ENCODE results near the gene FAM227B.
"Not testable (repeated sequence)": the region's sequence is repeated elsewhere in the genome, so short reads cannot be mapped to it uniquely, and the experiment has no call there.

FAM227B gene

DNA sequence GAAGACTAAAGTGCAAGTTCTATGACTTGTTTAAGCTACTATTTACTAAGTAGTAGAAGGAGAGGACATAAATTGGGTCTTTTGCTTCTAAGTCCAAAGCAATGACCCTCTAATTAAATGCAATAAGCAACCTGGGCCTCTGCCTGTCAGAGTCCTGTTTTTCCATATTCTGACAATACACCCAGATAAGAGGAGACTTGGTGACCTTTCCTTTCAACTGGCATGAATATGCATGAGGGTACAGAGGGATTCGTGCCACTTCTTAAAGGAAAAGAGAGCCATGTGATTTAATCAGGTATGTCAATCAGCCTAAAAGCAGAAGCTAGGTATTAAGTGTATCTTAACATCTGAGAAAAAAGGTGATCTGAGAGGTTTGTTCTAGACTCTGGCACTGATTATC is 248.3 kb downstream of the FAM227B start:
- no peak for DNase-seq (ENCODE audit: low spot score)

DNA sequence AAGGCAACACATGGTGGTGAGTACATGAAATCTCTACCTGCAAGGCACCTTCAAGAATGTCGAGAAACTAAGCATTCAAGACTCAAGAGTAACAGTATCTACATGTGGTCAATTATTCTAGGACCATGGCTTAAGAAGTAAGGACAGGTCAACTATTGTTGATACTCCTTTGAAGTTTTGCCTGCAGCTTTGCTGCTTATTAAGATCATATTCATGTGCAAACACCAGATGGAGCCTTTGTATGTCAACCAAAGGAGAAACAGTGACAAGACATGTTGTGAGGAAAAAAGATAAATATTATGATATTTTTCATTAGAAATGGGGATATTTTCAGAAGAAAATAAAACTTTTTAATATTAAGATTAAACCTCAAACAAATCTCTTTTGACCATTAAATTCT is 249.8 kb downstream of the FAM227B start:
- no peak for DNase-seq (ENCODE audit: low spot score)

DNA sequence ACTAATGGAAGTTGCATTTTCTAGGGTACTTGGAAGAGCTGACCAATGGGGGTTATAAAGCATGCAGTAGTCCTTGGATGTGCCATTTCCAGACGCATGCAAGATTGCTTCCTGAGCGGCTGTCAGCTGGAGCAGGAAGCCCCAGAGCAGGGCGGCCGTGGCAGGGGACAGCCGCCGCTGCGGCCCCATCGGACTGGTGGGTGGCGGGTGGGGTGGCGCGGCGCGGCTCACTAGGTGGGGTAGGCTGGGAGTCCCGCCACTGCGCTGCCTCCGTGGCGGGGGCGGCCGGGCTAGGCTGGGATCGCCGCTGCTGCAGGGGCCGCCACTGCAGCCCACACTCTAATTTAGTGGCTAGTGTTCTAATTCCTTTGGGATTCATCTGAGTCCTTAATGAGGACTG is 254.1 kb downstream of the FAM227B start:
- no peak for DNase-seq (ENCODE audit: low spot score)

DNA sequence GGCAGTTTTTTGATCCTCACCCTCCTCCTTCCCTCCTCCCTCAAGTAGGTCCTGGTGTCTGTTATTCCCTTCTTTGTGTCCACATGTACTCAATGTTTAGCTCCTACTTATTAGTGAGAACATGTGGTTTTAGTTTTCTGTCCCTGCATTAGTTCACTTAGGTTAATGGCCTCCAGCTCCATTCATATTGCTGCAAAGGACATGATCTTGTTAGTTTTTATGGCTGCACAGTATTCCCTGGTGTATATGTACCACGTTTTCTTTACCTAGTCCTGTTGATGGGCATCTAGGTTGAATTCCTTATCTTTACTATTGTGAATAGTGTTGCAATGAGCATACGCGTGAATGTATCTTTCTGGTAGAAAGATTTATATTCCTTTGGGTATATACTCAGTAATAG is 259.2 kb downstream of the FAM227B start:
- DNase-seq (ENCODE audit: low spot score) = no peak

DNA sequence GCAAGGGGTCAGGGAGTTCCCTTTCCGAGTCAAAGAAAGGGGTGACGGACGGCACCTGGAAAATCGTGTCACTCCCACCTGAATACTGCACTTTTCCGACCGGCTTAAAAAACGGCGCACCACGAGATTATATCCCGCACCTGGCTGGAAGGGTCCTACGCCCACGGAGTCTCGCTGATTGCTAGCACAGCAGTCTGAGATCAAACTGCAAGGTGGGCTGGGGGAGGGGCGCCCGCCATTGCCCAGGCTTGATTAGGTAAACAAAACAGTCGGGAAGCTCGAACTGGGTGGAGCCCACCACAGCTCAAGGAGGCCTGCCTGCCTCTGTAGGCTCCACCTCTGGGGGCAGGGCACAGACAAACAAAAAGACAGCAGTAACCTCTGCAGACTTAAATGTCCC is 266.2 kb downstream of the FAM227B start:
- not testable (repeated sequence) for DNase-seq (ENCODE audit: low spot score)

DNA sequence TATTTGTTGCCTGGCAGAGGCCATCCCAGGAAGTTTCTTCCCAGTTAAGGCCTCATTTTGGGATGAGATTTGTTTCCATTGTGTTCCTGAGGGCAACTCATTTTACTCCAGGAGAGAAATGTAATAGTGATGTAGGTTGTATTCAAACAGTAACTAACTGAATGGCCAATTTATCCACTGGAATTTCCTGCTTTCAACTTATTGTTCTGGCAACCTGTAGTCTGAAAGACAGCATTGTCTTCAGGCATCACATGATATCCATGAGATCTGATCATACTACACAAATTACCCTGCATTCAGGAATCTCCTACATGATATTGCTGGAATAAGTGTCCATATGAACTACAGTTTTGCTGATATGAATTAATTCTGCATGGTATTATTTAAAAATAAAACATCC is 277.1 kb downstream of the FAM227B start:
- no peak for DNase-seq (ENCODE audit: low spot score)

DNA sequence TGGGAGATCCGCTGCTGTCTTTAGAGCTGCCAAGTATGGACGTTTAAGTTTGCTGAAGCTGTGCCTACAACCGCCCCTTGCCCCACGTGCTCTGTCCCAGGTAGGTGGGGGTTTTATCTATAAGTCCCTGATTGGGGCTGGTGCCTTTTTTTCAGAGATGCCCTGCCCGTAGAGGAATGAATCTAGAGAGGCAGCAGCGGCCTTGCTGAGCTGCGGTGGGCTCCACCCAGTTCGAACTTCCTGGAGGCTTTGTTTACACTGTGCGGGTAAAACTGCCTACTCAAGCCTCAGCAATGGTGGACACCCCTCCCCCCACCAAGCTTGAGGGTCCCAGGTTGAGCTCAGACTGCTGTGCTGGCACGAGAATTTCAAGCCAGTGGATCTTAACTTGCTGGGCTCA is 281.0 kb downstream of the FAM227B start:
- DNase-seq (ENCODE audit: low spot score) = no peak

DNA sequence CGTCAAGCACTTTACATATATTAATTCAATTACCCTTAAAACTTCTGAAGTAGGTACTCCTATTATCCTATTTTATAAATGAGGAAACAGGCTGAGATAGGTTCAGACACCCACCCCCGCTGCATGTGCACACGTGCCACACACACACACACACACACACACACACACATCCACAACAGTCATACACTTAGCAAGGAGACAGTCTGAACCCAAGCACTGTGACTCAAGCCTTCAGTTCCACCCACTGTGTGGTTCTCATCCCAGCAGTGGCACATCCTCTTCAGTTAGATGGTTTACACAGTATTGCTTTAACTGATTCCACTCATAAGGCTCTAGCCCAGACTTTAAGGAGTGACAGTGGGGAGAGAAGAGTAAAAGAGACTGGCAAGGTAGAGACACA is 288.7 kb downstream of the FAM227B start:
- DNase-seq (ENCODE audit: low spot score) = no peak

DNA sequence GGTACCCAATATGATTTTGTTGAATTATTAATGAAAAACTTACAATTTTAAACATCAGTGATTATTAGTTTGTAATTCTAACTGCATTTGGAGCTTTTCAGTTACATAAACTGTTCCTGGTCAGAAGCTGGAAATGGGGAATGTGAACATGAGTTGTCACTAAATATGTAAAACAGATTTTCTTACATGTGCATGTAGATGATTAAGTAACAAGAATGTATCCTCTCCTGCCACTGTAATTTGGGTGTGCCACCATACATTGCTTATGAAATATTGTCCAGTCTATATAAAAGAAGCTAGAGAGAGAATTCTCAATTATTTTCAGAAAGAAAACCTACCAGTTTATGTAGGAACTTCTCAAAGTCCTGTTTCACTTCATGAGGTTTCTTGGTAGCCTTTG is 289.2 kb downstream of the FAM227B start:
- no peak for DNase-seq (ENCODE audit: low spot score)

DNA sequence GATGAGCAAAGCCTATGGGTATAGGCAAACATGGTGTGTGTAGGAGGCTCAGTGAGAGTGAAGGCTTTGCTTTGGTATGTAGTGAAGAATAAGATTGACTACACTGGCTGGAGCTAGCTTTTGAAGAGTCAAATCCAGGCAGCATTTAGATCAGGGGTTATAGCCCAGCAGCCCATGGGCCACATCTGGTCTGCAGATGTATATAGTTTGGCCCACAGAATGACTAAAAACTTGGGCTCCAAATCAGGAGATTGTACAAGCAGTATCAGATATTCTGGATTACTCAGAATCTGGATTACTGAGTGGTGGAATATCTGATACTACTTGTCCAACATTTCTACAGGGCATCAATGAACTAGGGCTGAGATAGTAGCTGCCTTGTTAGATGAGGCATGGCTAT is 290.5 kb downstream of the FAM227B start:
- no peak for DNase-seq (ENCODE audit: low spot score)

DNA sequence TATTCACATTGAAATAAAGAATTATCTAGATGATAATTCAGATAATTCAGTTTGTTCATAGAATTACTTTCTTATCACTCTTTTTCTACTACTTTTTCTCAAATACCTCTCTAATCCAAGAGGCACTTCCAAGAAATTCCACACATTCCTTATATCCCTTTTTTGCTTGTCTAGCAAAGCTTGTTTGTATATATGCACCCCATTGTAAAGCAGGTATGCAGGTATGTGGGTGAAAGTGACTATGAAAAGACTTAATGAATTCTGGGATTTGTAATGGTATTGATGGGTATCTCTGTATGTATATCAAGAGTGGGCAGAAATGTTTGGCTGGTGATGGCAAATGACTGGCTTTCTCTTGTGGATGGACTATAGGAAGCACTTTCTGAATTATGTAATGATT is 291.7 kb downstream of the FAM227B start:
- no peak for DNase-seq (ENCODE audit: low spot score)

DNA sequence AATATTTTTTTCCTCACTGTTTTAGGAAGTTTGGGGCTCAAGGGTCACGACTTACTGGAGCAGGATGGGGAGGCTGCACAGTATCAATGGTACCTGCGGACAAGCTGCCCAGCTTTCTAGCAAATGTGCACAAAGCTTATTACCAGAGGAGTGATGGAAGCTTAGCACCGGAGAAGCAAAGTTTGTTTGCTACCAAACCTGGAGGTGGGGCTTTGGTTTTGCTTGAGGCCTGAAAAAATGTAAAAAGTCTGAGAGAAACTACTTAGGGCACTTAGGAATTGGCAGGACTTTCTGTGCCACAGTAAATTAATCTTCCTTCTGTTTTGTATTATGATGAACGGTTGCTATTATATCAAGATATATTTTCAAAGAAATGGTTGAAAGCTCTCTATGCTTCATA is 292.7 kb downstream of the FAM227B start:
- DNase-seq (ENCODE audit: low spot score) = no peak

DNA sequence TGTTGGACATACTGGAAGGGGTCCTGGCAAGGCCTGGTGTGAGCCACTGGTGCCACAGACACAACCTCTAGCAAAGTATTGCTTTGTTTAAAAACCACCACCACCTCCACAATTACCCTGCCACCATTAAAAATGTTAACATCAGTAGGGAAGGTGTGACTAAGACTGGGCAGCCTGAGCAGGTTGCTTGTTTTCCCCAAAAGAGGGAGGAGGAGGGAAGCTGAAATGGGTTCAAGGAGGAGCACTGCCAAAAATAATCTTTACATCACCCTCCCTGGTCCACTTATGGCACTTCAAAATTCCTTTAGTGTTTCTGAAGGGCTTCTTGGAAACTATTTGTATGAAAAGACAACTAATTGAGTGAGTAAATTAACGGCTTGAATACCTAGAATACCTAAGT is 297.4 kb downstream of the FAM227B start:
- DNase-seq (ENCODE audit: low spot score) = no peak

DNA sequence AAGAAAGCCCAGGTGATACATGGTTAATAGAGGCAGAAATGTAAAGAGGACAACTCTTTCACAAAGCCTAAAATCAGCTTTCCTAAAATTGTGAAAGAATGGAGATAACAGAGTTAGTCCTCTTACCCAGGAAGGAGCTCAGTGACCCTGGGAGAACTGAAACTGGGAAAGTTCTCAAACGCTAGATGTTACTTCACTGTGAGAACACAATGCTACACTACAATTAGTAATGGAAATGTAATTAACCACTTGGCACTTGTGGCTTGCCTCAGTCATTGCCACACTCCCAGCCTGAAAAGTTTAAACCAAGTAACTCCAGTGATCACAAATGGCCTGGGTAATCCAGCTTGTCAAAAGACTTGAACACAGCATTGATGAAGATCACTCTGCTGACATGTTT is 300.3 kb downstream of the FAM227B start:
- DNase-seq (ENCODE audit: low spot score) = no peak

DNA sequence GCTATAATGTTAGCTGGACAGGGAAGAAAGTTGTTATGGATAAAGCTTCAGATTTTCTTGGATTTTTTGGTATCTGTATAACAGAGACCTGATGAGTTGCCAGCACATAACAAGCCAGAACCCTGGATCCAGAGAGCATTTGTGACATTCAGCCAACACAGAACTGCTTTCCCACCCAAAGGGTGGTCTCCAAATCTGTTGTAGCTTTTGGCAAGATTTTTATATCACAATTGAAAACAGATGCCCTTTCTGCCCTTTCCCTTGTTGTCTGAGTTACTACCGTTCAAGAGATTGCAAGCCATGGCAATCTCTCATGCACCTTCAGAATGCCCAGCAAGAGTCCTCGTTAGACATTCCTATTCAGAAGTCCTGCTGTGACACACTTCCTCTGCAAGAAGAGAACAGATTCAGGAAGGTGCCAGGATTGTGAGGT is 305.2 kb downstream of the FAM227B start:
- DNase-seq (ENCODE audit: low spot score) = no peak

DNA sequence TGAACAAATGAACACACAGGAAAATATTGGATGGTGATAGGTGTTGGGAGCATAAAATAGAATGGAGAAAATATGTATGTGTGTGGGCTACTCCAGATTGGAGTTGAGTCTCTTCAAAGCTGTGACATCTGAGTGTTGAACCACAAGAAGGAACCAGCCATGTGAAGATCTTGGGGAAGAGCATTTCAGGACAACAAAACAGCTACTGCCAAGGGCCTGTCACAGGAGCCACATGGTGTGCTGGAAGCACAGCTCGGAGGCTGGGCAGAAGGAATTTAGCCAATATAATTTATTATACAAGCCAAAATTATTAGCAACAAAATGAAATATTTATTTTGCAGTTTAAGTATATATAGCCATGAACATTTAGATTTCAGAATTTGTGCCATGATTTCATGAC is 305.9 kb downstream of the FAM227B start:
- no peak for DNase-seq (ENCODE audit: low spot score)

DNA sequence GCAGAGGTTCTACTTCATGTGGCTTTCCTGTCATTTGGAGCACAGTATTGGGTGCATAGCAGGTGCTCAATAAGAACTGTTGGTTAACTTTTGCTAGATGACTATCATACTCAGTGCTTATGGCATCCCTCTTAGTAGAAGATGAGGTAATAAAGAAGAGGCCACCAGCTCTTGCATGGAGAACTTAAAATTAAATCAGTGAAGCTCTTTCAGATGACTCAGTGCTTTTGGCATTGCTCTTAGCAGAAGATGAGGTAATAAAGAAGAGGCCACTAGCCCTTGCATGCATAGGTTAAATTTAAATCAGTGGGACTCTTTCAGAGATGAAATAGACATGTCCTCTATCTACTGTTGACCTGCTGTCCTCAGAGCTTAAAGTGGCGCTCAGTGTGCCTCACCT is 307.0 kb downstream of the FAM227B start:
- no peak for DNase-seq (ENCODE audit: low spot score)

DNA sequence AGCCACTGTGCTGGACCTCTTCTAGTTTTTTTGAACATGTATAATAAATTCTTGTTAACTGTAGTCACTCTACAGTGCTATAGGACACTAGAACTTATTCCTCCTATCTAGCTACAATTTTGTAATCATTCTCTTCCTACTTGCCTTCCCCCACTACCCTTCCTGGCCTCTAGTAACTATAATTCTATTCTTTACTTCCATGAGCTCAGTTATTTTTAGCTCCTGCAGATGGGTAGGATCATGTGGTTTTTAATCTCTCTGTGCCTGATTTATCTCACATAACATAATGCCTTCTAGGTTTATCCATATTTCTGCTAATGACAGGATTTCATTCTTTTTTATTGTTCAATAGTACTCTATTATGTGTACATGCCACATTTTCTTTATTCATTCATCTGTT is 310.7 kb downstream of the FAM227B start:
- DNase-seq (ENCODE audit: low spot score) = no peak

DNA sequence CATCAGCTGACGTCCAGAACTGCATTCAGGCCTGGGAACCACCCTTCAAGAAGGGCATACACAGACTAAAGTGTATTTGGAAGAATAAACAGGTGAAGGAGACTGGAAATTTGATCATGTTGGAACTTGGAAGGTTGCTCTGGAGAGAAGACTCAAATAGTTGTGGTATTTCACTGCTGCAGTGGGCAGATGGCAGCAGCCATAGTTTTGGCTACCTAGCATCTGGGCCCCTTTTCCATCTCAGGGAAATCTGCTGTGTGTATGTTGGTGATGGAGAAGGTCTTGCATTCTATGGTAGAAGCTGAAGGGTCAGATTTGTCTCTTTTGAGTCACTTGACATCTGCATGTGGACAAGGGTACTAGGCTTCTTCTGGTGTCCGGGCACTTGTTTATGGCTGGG is 311.9 kb downstream of the FAM227B start:
- no peak for DNase-seq (ENCODE audit: low spot score)

DNA sequence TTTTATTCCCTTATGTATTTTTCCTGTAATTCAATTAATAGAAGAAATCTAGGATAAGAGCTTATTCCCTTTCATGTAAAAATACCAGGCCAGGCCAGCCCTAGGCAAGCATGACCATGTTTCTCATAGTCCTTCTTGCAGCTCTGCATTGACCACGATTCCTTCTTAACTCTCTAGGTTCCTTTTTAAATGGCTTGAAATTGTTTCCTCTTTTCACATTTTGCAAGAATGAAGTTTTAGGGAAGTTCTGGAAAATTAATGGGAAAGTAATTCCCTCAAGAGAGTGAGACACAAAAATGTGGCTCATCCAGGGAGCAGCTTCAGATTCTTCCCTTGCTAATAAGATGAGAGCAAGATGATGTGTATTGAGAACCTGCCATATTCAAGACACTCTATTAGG is 314.1 kb downstream of the FAM227B start:
- no peak for DNase-seq (ENCODE audit: low spot score)

DNA sequence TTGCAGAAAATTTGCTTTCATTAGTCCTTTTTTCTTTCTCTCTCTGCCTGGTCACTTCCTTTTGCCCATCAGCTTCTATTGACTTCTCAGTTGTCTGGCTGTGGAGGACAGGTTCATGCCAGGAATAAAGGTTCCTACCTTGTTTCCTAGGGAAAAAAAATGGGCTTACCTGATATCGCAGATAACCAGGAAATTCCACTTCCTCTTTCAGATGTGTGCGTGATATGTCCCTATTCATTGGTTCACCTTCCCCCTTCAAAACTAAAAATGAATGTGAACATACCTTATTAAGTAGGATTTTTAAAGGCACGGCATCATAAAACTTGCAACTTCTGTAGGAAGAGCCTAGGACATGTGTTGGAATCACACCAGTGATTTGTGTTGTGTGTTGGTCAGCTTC is 317.6 kb downstream of the FAM227B start:
- no peak for DNase-seq (ENCODE audit: low spot score)

DNA sequence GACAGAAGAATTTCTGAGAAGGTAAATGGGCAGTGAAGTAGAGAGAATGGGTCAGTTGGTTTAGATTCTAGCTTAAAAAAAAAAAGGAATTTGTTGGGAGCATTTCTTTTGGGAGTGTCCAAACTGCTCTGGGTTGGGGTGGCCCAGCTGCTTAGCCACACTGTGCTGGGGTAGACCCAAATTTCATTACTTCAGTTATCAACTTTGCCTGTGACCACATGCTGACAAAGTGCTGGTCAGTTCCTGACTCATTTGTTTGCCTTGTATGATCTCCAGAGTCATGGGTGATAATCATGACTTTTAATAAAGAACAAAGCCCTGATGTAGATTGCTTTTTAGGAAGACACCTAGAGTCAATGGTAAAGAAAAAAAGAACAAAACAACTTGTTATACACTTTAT is 319.1 kb downstream of the FAM227B start:
- DNase-seq (ENCODE audit: low spot score) = no peak

DNA sequence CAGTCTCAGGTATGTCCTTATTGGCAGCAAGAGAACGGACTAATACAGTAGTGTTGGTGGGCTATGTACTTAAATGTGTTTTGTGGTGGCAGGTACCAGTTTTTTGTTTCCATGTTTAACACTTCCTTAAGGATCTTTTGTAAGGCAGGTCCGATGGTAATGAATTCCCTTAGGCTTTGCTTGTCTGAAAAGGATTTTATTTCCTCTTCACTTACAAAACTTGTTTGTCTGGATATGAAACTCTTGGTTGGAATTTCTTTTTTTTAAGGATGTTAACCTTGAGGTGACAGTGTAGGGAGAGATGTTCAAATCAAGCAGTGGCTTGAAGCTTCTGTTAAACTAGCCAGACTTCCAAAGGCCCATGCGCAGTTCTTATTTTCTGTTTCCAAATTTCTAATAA is 319.8 kb downstream of the FAM227B start:
- DNase-seq (ENCODE audit: low spot score) = no peak

DNA sequence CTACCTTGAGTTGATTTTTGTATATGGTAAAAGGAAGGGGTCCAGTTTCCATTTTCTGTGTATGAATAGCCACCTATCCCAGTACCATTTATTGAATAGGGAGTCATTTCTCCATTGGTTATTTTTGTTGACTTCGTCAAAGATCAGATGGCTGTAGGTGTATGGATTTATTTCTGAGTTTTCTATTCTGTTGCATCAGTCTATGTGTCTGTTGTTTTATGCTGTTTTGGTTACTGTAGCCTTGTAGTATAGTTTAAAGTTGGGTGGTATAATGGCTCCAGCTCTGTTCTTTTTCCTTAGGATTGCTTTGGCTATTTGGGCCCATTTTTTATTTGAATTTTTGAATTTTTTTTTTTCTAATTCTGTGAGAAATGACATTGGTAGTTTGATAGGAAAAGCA is 323.0 kb downstream of the FAM227B start:
- no peak for DNase-seq (ENCODE audit: low spot score)

DNA sequence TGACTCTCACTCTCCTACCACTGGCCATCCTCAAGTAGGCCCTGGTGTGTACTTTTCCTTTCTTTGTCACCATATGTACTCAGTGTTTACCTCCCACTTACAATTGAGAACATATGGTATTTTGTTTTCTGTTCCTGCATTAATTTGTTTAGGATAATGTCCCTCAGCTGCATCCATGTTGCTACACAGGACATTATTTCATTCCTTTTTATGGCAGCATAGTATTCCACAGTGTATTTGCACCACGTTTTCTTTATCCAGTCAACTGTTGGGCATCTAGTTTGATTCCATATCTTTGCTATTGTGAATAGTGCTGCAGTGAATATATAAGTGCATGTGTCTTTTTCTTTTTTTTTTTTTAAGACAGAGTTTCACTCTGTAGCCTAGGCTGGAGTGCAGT is 324.4 kb downstream of the FAM227B start:
- no peak for DNase-seq (ENCODE audit: low spot score)

Data from germinal center (tissue), 1 donor.